Keratinocyte (primary cell): ENCODE results near the gene HNRNPLL.

Experiments
- EZH2 ChIP-seq: IDR thresholded peaks from one replicate; pipeline ENCODE4 v1.6.1; 2012; ENCODE audit warnings: inconsistent platforms, mild to moderate bottlenecking, low read length, moderate library complexity
- TF ChIP-seq, protein P1 (sequence below), 3 experiments: IDR thresholded peaks in 1 of 3; conservative IDR thresholded peaks in 1 of 3; optimal IDR thresholded peaks in 1 of 3; 2 replicates in 2 of 3; 3 replicates in 1 of 3; pipeline versions ENCODE3 to v1.5.1; 2011; ENCODE audit warnings: low read length in 3 of 3, mild to moderate bottlenecking in 3 of 3, moderate library complexity in 2 of 3, control low read depth in 1 of 3, inconsistent platforms in 1 of 3; ENCODE audit not compliant: insufficient read depth in 2 of 3; ENCODE audit errors: extremely low read depth in 1 of 3

DNA sequence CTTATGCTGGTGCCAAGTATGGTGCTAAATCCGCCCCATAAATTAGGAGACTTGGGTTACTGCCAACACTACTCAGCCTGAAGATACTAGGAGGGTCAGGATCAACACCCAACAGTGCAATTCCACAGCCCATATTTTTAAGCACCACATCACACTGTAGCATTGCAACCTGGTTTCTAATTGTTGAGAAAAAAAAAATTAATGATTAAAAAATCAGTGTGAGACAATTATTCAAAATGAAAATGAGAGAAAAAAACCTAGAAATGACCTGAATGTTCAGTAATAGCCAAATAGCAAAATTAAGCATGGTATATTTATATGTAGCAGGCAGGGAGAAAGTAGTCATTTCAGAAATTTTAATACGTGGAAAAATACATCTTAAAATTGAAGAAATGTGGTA lies 29.2 kb upstream of the HNRNPLL start:
- TF ChIP-seq, protein P1, sequence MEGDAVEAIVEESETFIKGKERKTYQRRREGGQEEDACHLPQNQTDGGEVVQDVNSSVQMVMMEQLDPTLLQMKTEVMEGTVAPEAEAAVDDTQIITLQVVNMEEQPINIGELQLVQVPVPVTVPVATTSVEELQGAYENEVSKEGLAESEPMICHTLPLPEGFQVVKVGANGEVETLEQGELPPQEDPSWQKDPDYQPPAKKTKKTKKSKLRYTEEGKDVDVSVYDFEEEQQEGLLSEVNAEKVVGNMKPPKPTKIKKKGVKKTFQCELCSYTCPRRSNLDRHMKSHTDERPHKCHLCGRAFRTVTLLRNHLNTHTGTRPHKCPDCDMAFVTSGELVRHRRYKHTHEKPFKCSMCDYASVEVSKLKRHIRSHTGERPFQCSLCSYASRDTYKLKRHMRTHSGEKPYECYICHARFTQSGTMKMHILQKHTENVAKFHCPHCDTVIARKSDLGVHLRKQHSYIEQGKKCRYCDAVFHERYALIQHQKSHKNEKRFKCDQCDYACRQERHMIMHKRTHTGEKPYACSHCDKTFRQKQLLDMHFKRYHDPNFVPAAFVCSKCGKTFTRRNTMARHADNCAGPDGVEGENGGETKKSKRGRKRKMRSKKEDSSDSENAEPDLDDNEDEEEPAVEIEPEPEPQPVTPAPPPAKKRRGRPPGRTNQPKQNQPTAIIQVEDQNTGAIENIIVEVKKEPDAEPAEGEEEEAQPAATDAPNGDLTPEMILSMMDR (optimal IDR thresholded peaks at IDR 0.05 in 1 of 3, IDR thresholded peaks at IDR 0.05 in 1 of 3, conservative IDR thresholded peaks at IDR 0.05 in 1 of 3; ENCODE audit: extremely low read depth in 1 of 3, insufficient read depth in 2 of 3, low read length in 3 of 3) = no peak
- TF ChIP-seq EZH2 = no peak
